Measurements from ENCODE around the gene INPP5A.
"Not testable (repeated sequence)": the region's sequence is repeated elsewhere in the genome, so short reads cannot be mapped to it uniquely, and the experiment has no call there.

The INPP5A gene

DNA sequence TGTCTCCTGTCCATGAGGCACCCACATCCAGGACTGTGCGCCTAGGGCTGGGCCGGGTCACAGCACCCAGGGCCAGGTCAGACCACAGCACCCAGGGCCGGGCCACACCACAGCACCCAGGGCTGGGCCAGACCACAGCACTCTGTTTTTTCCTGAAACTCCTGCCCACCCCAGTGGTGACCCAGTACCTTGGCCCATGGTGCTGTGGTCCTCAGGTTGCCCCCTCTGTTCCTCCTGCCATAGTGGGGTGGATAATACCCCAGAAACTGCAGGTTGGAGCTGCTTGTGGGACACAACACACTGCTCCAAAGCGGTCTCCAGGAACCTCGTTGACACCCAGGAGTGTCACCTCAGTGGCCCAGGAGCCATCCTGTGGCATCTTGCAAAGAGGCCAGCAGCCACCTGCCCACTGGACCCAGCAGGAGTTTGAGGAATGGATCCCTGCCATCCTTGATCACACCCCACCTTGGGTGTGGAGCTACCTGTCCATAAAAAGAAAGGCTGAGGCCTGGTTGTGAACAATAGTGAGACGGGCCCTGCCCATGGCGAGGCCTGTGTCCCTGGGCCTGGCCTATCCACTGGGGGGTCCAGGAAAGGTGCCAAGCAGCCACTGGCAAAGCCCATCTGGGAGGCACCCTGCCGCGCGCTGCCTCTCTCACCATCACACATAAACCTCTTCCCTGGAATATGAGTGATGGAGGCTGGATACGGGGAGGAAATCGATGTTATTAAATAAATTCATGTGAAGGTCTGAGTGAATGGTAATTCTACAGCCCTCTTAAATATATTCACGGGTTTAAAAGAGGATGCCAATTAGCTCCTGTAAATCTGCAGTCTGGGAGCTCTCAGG is 159.4 kb downstream of the INPP5A start:
- no peak for DNase-seq (ENCODE audit: low read depth)

GRCh38 chr10:132697578-132698200 is 160.1 kb downstream of the INPP5A start:
- no peak for DNase-seq (ENCODE audit: low read depth)

GRCh38 chr10:132698211-132698751 is 160.7 kb downstream of the INPP5A start:
- no peak for DNase-seq (ENCODE audit: low read depth)

DNA sequence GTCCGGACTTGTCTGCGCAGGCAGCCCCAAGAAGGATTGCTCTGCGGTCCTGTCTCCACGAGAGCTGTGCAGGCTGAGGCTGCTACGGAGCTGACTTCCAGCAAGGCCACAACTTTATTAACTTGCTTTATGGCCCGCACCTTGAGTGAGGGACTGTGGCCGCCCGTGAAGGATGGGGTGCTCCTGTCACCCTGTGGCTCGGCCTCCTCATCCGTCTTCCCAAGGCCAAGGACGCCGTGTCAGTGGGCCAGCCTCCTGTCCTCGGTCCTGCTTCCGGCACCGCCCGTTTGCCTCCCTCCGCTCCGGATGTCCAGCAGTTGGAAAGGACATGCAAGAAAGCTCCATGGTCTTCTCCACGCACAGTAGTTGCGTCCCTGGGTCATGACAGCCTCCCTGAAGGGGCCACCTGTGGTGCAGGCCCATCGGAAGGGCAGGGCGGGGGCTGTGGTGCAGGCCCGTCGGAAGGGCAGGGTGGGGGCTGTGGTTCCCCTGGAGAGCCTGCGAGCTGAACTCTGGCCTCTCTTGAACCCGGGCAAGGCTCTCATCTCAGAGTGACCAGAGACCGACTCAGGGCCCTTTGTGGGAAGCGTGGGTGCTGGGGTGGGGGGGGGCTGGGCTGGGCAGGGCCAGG is 161.3 kb downstream of the INPP5A start:
- DNase-seq (ENCODE audit: low read depth) = no peak

DNA sequence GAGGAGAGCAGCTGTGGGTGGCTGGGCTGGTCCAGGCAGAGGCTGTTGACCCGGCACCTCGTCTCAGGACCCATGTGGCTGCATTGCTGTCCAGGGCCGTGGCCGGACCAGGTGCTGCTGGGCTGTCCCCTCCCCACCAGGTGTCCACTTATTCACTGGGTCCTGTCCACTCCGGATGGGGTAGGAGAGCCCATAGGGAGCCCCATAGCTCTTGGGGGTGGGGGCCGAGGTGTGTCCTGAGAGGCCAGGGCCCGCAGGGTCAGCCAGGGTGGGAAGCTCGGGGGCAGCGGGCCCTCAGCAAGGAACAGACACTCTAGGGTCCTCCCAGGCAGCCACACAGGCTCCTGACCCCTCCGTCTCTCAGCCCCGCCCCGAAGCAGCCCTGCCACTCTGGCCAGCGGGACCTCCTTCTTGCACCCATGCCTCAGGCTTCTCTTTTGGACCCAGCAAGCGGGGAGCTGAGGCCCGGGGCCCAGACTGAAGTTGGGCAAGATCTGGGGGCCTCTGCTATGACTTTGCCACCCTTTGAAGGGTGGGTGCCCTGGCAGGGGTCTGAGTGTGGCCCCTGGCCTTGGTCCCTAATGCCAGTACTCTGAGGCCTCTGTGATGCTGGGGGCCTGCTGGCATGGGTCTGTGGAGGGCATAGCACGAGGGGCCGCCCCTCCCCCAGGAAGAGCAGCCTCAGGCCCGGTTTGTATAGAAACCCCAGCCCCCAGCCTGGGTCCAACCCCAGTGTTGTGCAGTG is 162.0 kb downstream of the INPP5A start:
- DNase-seq (ENCODE audit: low read depth) = no peak

DNA sequence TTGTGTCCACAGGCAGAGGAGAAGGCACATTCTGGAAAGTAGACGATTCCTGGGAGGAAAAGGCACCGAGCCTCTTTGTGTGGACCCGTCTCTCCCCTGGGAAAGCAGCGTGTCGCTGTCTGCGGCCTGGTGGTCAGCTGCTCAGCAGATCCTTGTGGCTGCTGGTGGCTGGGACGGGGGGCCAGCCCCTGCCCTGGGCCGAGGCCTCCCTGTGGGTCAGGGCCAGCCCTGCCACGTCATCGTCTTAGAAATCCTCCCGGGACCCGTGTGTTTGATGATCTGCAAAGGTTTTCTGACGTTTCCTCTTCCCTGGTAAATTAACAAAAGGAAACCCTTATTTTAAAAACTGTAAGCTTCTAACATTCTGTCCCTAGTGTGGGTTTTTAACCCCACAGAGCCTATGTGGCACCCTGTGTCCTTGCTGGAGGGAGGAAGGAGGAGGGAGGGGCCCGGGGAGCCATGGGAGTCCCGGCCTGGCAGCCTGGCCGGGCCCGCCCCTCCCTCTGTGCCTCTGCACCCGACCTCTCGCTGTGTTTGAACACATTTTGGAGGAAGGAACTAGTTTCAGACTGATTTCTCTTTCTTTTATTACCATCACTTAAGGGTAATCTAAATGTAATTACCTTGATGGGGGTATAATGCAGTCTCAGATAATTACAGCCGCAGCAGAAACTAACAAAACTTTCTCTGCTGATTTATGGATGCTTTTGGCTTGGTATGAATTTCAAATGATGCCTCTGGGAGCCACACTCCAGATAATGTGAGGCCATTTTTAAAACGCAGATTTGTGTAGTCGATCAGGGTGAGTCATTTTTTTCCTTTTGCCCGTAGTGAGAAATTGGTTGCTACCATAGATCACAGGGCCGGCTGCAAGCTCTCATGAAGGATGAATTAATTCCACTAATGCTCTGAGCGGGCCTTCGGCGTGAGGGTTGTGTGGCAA is 162.8 kb downstream of the INPP5A start:
- no peak for DNase-seq (ENCODE audit: low read depth)

GRCh38 chr10:132701099-132701845 is 163.7 kb downstream of the INPP5A start:
- DNase-seq (ENCODE audit: low read depth) = no peak

DNA sequence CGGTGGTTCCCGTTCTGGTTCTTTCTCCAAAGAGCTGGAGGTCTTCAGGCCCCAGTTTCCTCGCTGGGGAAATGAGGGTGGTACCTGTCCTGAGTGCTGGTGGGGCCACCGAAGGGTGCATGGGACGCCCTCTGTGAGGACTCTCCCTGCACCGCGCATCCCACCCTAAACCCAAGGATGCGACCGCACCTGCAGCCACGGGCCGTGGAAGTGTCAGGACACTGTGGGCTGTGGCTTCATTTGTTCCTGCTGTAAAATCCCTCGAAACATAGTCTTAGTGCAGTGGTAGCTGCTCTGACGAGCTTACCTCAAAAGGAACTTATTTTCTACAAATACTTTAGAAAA is 164.2 kb downstream of the INPP5A start:
- no peak for DNase-seq (ENCODE audit: low read depth)

DNA sequence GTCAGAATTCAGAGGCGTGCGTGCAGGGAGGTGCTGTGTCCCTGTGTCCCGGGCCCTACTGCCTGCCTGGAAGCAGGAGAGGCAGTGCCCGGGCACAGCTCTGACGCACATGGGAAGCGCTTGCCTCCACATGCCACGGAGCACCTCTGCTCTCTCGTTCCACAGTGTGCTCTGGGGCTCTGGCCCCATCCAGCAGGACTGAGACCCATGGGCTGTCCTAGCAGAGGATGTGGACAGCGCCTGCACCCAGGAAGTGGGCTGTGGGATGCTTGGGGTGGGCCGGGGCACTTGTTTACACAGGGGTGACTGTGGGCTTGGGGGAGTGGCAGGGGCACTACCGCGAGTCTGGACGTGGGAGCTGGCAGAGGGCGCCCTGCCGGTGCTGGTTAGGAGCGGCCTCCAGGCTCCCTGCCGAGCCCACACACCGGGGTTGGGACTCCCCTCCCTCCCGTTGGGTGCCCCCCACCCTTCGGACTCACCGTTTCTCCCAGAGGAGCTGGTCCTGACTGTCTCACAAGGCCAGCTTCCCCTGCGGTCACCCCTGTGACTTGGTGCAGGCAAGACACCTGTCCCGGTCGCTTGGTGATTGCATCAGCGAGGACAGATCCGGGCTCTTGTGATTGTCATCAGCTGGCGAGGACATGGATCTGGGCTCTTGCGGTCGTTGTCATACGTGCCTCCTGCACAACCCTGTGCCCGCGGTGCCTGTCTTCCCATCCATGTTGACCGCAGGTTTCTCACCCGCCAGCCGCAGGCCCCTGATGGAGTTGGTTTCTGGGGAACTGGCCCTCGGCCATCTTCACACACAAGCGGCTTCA is 165.2 kb downstream of the INPP5A start:
- no peak for DNase-seq (ENCODE audit: low read depth)

DNA sequence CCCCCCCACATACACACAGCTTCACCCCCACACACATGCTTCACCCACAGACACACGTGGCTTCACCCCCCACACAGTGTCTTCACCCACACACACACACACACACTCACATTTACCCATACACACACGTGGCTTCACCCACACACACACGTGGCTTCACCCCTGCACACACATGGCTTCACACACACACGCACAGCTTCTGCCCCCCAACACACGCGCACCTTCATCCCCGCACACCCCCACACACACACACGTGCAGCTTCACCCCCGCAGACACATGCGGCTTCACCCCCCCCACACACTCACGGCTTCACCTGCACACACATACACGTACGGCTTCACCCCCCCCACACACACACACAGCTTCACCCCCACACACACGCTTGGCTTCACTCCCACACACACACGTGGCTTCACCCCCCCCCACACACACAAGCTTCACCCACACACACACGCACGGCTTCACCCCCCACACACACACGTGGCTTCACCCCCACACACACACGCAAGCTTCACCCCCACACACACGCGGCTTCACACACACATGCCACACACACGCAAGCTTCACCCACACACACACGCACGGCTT is 165.9 kb downstream of the INPP5A start:
- DNase-seq (ENCODE audit: low read depth) = no peak

DNA sequence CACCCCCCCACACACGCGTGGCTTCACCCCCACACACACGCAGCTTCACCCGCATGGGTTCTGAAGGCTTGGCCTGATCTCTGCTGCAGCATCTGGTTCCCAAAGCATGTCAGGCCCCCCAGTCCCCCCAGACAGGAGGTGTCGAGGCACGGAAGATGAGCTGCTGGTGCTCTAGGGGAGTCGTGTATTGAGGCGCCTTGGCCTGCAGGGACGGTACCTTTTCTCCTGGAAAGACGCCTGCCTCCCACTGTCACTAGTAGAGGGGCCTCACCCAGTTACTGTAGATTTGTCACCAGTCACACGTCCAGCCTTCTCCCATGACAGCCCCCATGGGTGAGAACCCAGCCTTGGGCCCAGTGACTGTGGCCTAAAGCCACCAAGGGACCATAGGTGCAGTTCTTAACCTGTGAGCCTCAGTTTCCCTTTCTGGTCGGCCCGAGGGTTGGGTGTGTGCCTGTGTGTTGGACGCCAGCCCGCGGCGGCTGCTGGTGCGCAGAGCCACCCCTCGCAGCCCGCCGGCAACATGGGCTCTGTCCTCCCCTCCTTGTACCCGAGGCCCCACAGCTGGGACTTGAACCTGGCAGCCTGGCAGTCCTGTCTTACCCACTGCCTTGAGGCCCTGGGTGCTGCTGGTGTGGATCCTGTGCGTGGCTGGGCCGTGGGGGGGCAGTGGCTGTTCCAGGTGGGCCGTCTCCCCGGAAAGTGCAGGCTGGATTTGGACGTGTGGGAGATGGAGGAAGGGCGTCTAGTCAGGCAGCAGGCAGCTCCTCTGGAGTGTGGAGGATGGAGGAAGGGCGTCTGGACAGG is 166.6 kb downstream of the INPP5A start:
- no peak for DNase-seq (ENCODE audit: low read depth)

DNA sequence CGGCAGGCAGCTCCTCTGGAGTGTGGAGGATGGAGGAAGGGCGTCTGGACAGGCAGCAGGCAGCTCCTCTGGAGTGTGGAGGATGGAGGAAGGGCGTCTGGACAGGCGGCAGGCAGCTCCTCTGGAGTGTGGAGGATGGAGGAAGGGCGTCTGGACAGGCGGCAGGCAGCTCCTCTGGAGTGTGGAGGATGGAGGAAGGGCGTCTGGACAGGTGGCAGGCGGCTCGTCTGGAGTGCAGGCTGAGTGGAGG is 167.2 kb downstream of the INPP5A start:
- not testable (repeated sequence) for DNase-seq (ENCODE audit: low read depth)

DNA sequence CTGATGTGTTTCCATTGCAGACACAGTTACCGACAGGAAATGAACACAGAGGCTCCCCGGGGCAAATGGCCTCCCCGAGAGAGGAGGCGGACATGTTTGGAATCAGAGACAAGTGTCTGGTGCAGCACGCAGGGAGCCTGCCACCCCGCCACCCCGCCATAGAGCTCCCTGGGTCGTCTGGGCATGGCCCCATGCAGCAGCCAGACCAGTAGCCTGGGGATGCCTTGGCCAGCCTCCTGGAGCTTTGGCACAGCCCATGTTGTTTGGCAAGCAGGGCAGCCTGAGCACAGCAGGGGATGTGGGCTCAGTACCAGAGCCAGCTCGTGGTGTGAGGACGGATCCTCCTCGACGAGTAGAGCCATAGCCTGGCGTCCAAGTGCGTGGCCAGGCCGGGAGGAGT is 167.6 kb downstream of the INPP5A start:
- DNase-seq (ENCODE audit: low read depth) = no peak

DNA sequence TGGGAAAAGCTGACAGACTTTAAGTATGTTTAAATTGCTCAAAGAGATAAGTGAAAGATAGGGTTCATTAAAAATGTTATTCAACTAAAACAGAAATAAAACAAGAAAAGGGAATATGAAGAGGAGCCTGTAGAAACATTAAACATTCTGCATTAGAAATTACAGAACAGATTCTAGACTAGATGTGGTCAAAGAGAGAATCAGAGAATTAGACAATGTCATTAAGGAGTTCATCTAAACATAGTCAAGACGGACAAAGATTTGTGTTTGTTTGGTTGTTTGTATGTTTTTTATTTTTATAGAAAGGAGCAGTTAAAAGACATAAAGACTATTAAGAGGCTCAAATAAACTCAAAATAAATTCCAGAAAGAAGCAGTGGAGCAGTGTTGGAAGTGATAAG is 168.4 kb downstream of the INPP5A start:
- no peak for DNase-seq (ENCODE audit: low read depth)

DNA sequence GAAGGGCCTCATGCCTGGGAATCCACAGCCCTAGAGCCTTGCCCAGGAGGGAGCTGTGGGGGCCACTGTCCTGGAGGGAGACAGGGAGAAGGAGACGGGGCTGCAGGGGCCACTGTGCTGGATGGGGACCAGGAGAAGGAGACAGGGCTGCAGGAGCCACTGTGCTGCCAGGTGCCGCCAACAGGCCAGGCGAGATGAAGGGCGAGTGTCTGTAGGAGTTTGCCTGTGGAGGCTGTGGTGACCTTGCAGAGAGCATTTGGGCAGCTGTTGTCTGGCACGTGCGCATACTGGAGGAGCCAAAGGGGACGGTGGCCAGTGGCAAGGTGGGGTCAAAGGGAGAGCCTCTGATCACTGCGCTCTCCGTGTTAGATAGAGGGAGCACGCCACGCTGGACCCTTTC is 169.1 kb downstream of the INPP5A start:
- no peak for DNase-seq (ENCODE audit: low read depth)

- no peak for DNase-seq (ENCODE audit: low read depth)
Measured at GRCh38 chr10:132707121-132707775, 169.7 kb downstream of the INPP5A start.

GRCh38 chr10:132707776-132708171 is 170.2 kb downstream of the INPP5A start:
- DNase-seq (ENCODE audit: low read depth) = no peak

GRCh38 chr10:132708441-132708840 is 170.9 kb downstream of the INPP5A start:
- no peak for DNase-seq (ENCODE audit: low read depth)
